Measurements from ENCODE around the gene MARCHF3.
"Not testable (repeated sequence)": the region's sequence is repeated elsewhere in the genome, so short reads cannot be mapped to it uniquely, and the experiment has no call there.

The MARCHF3 gene

DNA sequence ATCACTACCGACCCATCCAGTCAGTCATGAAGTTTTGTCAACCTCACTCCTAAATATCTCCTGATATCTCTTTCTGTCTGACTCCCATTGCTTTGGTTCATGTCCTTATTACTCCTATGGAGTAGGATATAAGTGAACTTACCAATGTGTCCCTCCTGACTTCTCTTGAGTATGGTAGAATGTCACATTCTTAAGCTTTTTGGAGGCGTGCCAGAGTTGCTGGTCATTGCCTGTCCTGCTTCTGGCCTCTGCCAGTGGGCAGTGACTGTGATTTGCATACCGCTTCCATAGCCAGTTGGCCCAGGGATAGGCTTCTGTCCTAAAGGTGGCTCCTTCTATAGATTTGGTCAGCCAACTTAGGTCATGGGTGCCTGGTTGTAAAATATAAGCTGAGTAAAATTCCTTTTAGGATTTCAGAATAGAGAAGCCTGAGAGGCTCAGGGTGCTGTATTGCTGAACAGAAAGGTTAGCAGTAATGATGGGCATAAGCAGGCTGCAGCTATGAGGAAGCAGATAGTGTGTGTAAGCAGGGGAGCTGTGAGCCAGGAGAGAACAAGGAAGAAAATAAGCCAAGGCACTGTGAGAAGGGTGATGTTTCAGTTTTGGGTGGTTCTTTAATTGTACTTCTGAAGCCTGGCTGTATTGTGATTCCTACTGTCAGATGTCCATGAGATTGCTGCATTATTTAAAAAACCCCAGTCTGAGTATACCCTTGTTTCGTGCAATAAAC is 16.1 kb upstream of the MARCHF3 start:
- no peak for DNase-seq

DNA sequence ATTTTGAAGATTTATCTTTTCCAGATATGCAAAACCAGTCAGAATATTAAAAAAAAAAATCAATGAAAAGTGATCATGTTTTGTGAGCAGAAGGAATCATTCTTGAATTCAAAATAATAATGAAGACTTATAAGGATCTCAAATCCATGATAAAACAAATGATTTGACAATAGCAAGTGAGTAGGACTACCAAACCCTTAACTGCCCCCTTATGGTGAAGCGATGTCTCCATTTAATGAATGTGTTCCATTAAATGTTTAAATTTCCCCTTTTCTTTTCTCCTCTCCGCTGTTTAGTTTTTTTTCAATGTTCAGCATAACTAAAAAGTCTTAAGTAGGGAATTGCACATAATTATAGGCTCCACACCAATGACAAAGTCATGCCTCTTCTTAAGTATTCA is 12.2 kb upstream of the MARCHF3 start:
- DNase-seq: no peak

DNA sequence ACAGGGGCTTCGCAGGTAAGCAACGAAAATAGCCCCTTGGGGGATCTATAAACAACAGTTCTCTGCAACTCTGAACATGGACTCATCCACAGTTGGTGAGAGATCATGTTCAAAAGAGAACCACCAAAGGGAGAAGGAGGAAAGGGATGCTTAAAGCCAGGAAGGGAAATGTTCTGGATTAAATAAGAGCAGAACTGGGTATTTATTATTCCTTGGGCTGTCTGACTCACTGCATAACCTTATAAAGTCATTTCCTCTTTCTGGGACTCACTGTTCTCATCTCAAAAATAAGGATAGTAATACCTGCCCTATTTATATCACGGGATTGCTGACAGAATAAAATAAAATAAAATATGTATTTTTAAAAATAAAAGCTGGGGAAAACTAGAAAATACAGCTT is 11.2 kb upstream of the MARCHF3 start:
- DNase-seq: no peak

DNA sequence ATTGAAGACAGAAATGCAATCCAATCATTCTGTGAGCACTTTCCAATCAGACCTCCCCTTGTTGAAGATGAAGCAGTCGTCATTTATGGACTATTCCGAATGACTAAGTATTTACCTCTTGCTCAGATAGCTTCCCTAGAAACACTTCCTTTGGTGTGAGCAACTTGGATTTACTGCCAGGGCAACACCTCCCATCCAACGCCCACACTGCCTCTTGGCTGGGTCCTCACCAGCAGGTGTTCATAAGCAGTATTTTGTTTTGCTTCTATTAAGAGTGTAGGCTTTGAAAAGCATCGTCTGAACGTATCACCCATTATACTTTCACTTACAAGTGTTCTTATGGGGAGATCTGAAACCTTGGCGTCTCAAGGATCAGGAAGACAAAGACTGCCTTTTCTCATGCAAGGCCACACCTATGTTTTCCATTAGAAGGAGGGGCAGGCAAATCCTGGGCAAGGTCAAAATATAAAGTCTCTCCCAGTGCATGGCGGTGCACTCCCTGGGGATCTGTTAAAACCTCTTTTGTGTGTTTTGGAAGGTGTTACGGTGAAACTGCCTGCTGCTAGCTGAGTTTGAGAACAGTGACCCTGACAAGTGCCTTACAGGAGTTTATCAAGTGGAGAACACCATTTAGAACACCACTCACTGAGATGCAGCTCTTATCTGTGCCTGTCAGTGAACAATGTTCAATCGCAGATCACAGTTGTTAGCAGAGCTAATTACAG is 10.6 kb upstream of the MARCHF3 start:
- DNase-seq: no peak

DNA sequence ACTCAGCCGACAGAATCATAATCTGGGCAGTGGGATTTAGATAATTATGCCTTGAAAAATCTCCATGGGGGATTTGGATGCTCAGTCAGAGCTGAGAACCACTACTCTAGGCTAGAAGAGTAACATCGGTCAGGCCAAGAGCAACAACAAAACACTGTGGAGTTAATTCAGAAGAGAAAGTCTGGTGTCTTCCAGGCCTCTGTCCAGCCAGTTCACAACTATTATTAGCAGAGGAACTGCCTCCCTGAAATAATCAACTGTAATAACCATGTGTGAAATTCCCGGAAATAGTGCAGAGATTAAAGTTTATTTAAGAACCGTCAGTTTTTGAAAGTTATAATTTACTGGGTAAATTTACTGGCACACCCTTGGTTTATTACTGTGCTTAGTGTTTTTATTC is 8.2 kb upstream of the MARCHF3 start:
- DNase-seq: no peak

DNA sequence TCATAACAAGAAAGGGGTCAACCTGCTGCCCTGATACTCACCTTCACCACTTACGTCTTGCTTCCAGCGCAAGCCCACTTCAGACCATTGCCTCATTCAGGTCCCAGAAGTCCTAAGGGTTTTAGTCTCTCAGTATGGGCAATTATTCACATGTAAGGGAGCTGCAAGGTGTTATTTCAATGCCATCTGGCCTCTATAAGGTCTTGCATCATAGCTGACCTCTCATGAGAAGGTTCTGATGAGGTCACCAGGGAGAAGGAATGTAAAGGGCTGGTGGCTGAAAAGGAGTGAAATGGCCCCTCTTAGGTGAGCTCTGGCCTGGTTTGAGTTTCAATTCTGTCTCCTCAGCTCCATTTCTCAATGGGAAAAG is 1.5 kb upstream of the MARCHF3 start:
- no peak for DNase-seq

DNA sequence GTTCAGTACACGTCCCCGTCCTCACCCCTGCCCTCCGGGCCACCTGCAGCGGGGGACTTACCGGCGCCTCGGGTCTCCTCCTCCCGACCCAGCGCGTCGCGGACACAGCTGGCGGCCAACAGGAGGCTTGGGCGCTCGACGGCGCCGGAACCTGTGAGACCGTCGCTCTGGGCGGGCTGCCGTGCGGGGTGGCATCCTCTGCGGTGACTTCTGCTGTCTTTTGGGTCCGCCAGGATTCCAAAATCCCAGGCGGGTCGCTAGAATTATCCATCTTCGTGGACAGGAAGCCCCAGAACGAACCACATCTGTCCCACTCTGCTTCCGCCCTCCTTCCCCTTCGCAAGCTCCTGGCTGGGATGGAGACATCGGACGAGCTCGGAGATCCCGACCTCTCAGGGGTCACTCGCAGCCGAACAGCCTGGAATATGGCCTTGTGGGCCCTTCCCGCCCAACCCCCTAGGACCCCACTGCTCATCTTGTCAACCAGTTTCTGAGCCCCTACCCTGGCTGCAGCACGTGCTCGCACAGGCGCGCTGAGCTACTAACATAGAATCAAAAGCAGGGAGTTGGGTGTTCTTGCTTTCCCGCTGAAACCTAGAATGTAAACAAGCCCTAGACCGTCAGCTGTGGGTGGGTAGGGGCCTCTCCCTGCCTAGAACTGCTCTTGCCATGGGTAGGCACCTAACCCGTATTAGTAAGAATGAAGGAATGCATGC is 947 bp upstream of the MARCHF3 start:
- no peak for DNase-seq

DNA sequence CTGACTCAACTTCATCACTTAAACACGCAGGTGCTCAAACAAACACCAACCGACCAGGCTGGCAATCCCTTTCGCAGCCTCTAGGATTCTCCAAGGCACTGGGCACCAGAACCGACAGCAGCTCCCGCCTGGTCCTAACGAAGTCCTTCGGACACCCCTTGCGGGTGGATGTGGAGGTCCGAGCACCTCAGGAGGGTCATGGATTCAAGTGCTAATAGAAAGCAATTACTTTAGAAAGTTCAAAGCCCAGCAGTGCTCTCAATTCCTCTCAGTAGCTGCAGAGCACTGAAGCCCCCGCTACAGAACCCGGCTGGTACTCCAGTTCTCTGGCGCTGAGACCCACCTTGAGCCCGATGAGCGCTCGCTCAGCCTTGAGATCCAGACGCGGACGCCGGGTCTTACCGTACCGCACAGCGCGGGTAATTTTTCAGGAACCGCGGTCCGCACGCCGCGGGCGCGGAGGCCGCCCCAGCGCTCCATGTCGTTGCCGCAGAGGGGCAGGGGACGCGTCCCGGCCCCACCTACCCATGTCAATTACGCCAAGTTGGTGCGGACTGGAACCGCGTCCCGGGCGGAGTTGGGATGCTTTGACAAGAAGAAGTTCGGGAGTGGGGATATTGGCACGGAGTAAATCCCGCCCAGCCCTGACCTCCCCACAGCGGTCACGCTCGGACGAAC is 638 bp downstream of the MARCHF3 start:
- DNase-seq: peak; percentile 52

DNA sequence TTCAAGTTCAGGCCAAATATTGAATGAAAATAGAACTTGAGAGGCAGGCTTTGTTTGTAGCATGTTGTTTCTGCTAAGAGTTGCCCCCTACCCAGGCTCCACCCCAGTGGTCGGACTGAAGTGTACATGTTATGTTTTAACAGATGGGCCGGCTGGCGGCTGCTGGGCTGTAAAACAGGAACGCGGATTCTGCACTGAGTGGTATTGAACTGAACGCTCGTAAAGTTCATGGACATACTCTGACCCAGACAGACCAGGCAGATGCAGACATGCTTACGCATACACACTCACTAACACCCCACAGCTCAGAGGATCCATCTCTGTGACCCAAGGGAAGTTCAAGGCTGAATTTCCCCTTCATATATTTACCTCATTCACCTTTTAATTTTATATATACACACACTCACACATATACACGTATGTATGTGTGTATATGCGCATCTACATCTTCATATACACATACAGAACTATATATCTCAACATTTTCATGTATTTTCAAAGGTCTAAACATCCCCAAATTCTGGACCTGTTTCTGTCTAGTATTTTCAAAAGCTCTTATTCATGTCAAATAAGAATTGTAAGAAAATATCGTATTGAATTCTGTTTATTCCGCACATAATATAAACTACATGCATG is 1.4 kb downstream of the MARCHF3 start:
- no peak for DNase-seq

DNA sequence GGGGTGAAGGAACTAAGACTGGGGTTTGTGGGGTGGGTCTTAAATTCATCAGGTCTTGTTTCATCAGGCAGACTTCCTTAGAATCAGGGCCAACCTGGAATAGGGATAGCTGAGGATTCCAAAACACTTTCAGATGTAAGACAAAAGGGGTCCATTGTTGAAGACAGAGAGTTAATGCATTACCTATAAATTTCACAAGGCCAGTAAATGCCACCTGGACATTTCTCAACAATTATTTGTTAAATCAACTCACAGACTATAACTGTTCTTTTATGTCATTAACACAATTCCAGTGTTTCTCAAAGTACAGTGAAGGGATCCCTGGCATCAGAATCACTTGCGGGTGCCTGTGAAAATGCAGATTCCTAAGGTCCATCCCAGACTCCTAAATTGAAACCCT is 2.8 kb downstream of the MARCHF3 start:
- DNase-seq: no peak

DNA sequence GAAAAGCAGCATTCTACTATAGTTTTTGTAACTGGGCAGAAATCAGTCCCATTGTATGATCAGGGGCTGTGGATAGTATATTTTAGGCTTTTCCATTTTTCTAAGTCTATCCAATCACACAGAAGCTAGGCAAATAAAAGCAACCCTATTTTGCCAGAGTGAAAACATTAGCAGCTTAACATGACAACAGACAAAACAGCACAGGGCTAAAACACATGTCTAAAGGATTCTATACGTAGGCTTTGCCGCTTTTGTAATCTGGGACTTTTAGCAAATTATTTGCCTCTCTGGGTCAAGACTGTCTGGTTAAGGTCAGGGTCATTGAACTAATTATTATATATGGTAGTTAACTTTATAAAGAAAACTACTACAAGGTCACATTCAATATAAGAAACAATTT is 4.2 kb downstream of the MARCHF3 start:
- no peak for DNase-seq

DNA sequence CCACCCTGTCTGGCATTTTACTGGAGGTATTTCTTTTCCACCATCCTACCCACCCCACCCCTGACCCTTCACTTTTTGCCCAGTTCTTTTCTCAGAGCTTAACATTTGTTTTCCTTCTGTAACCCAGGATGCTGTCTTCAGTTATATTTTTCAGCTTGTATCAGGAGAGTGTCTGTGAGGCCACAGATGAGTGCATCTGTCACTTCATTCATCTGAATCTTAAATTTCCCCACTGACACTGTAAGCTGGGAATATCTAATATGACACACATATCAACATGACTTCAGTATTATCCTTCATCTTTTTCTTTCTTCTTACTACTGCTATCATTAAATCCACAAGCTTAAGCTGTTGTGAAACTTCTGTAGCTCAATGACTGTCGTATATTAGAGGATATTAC is 4.9 kb downstream of the MARCHF3 start:
- no peak for DNase-seq

DNA sequence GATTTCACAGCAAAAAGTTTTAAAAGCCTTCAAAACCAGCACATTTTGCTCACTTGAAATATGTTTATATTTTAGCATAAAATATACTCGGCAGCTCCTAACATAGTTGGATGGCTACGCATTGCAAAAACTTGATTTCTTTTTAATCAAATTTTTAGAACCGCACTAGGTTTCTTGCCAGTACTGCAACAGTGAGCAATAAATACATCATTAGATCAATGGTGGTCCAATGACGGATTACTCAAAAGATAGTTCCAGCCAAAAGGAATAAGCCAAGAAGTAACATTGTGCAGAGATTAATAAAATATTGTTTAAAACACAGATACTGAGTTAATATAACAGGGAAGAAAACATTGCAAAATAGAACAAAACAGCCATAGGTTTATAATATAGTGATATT is 5.5 kb downstream of the MARCHF3 start:
- DNase-seq: no peak

DNA sequence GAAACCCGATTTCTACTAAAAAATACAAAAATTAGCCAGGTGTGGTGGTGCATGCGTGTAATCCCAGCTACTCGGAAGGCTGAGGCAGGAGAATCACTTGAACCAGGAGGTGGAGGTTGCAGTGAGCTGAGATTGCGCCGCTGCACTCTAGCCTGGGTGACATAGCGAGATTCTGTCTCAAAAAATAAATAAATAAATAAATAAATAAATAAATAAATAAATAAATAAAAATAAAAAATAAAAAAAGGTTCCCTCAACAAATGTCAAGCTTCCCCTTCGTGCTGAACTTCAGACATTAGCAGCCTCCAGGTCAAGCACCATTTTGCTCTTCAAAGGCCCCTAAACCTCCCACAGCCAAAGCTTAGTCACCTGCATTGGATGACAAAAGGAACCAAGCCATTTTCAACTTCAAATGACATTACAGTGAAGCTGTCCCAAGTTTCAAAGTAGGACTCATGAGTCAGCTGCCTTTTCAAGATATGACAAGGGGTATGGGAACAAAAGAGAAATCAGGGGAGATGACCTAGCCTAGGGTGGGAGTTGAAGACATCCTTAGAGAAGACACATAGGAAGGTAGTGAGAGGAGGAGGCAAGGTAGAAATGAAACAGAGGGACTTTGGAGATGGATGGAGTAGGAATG is 6.7 kb downstream of the MARCHF3 start:
- DNase-seq: not testable (repeated sequence)

DNA sequence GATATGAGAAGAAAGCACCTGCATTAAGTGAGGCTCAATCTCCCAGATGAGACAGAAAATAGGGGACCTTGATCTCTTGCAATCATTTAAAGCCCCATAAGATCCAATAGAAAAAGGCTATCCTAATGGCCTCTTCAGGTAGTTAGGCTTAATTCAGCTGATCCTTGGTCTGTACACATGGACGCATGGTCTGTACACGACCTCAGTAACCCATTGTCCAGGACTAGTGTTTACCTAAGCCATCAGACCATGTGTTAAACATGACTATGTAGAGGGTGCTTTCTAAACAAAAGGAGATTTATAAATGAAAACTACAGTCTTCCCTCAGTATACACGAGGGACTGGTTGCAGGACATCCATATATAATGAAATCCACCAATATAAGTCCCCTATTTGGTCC is 7.5 kb downstream of the MARCHF3 start:
- no peak for DNase-seq

DNA sequence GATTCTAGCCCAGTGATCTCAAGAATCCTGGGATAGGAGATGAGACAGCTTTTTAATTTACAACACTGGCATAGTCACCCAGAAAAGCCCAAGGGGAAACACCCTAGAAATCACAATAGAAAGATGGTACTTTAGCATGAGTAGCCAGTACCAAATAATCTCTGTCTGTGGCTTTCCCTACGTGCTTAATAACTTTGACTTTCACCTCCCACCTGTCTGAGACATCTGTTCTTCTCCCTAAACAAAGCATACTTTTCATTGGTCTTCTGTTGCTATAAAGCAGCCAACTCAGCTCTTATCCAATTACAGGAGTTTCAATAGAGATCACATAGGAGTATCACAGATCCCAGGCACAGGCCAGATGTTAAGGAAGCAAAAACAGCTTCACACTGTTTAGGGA is 10.4 kb downstream of the MARCHF3 start:
- DNase-seq: no peak

DNA sequence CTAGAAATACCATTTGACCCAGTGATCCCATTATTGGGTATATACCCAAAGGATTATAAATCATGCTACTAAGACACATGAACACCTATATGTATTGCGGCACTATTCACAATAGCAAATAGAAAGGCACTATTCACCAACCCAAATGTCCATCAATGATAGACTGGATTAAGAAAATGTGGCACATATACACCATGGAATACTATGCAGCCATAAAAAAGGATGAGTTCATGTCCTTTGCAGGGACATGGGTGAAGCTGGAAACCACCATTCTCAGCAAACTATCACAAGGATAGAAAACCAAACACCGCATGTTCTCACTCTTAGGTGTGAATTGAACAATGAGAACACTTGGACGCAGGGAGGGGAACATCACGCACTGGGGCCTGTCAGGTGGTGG is 13.6 kb downstream of the MARCHF3 start:
- not testable (repeated sequence) for DNase-seq

DNA sequence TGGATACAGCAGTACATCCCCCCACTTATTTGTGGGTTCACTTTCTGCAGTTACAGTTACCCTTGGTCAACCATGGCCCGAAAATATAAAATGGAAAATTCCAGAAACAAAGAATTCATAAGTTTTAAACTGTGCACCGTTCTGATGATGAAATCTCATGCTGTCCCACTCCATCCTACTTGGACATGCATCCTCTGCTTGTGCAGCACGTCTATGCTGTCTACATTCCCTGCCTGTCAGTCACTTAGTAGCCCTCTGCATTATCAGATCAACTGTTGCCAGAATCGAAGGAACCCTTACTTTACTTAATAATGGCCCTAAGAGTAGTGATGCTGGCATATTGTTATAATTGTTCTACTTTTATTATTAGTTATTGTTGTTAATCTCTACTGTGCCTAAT is 14.6 kb downstream of the MARCHF3 start:
- DNase-seq: no peak

DNA sequence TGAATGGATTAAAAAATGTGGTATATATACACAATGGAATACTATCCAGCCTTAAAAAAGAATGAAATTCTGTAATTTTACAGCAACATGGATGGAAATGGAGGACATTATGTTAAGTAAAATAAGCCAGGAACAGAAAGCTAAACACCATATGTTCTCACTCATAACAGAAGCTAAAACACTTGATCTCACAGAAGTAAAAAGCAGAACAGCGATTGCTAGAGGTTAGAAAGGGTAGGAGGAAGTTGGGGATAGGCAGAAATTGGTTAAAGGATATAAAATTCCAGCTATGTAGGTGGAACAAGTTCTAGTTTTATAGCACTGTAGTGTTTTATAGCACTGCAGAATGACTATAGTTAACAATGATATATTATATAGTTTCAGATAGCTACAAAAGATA is 15.8 kb downstream of the MARCHF3 start:
- no peak for DNase-seq

DNA sequence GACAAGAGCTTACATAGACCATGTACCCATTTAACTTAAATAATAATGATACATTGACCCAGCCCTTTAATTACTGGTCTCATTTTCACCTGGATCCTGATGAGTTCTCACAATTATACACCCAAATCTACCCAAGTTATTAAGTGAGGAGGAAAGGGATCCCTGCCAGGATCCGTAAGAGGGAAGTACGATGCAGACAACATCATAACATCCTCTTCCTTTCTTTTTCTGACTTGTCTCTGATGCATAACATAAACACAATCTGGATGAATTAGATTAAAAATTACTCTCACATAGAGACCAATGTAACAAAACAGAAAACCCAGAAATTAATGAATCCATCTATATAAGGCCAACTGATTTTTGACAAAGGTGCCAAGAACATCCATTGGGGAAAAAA is 17.0 kb downstream of the MARCHF3 start:
- DNase-seq: no peak

DNA sequence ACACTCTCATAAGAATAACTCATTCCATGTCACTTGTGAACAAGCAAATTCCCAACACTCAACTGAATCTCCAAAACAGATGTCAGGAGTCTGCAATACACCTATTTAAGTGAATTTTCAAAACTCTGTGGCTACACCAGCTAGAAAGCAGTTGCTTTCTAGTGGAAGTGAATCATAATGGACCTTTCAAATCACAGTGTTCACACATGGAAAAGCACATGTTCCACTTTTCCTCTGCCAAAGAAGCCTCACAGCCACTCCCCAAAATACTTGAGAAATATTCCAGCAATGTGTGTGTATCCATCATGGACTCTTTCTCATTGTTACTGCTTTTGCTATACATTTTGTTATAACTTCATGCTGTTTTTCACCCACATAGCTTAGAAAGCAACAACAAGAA is 17.4 kb downstream of the MARCHF3 start:
- DNase-seq: no peak

DNA sequence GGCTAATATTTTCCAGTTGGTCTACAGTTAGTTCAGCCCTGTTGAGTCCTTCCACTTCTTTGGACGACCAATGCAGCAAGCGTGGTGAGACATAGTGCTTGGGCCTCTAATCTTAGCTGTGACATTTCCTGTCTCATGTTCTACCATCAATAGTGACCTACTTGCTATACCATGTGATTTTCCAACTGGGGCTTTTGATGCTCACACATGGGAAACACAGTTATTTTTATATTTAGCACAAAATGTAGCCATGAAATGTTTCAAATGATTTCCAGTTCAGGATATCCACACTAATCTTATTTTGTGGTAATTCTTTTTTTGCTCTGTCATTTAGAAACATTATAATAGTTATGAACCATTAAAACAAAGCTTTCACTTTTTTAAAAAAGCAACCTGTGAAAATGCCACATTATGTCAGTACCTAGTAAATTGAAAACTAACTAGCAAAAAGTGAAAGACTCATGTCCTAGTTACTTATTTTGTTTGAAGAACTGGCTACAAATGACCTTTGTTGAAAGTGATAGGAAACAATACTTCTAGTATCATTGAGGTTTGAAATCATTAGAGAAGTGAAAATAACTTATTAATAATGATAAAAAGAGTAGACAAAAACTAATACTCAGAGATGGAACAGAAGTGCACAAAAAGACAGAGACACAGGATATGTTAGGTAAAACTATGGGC is 18.3 kb downstream of the MARCHF3 start:
- no peak for DNase-seq

All from activated T-cell treated with anti-CD3 and anti-CD28 coated beads, Interleukin-2, amount 50 U/mL, for 1 hour (primary cell).